Right atrium auricular region (tissue), 2 donors: Measurements from ENCODE around the gene ARHGAP32. TPM values are rescaled to one million over a fixed set of nuclear protein-coding genes. Genes with fewer than 3 reads are reported as not detected.
"Not testable (repeated sequence)": the region's sequence is repeated elsewhere in the genome, so short reads cannot be mapped to it uniquely, and the experiment has no call there.

ENCODE experiments used
- DNase-seq: peaks from one replicate; pipeline ENCODE4 v3.0.0-alpha.2; 2019; ENCODE audit warnings: low spot score
- H3K27ac ChIP-seq, 2 donors: fragments of 200-600 bp; sonication (generic); 1 replicate in 1 of 2; 2 replicates in 1 of 2; pipeline ENCODE4 v1.5.1; 2016 to 2019
- H3K27me3 ChIP-seq, 2 donors: fragments of 200-600 bp; sonication (generic); one replicate each; pipeline versions ENCODE4 v1.5.1 to v1.6.0; 2017 to 2019
- H3K36me3 ChIP-seq: fragments of 200-600 bp; sonication (generic); one replicate; pipeline ENCODE4 v1.5.1; 2016
- H3K4me1 ChIP-seq, 2 donors: fragments of 200-600 bp; sonication (generic); one replicate each; pipeline versions ENCODE4 v1.5.1 to v1.6.0; 2017 to 2019
- H3K4me3 ChIP-seq, 2 donors: fragments of 200-600 bp; sonication (generic); 1 replicate in 1 of 2; 2 replicates in 1 of 2; pipeline ENCODE4 v1.5.1; 2017 to 2019; ENCODE audit warnings: mild to moderate bottlenecking in 1 of 2, moderate library complexity in 1 of 2
- H3K9me3 ChIP-seq, 2 donors: fragments of 200-600 bp; sonication (generic); one replicate each; pipeline ENCODE4 v1.5.1; 2019
- CTCF ChIP-seq, 2 donors: fragments of 200-600 bp; sonication (generic); IDR thresholded peaks; one replicate each; pipeline ENCODE4 v1.5.1; 2019; ENCODE audit warnings: antibody characterized with exemption in 2 of 2
- total RNA-seq, 2 donors: library from RNA; depleted of rRNA; stranded (reverse); fragments of >200 nt; gene quantifications; one replicate each; pipeline ENCODE4 v1.1.0, GENCODE V29; 2016

ARHGAP32 gene
- total RNA-seq, 2 donors from 2014 or later: 5.2 to 10.5 TPM

GRCh38 chr11:129195682-129196081 is 3.6 kb upstream of the ARHGAP32 start:
- no peak for DNase-seq
- Histone ChIP-seq H3K27ac (no peak overlapping the region), H3K9me3 (no peaks in the 10 kb centered on the region), H3K36me3 (no peaks in the 10 kb centered on the region), H3K4me1 (no peaks in the 10 kb centered on the region), H3K27me3 (no peaks in the 10 kb centered on the region), H3K4me3 (no peak overlapping the region)
- no peak for TF ChIP-seq CTCF (IDR thresholded peaks at IDR 0.05)

GRCh38 chr11:129191649-129192048 is 476 bp downstream of the ARHGAP32 start:
- TF ChIP-seq CTCF (IDR thresholded peaks at IDR 0.05): no peak
- no peak for DNase-seq
- Histone ChIP-seq H3K4me1 (no peaks in the 10 kb centered on the region), H3K9me3 (no peaks in the 10 kb centered on the region), H3K4me3 (no peak overlapping the region), H3K36me3 (no peaks in the 10 kb centered on the region), H3K27me3 (no peaks in the 10 kb centered on the region), H3K27ac (no peak overlapping the region)

- no peaks in the 10 kb centered on the region for H3K27me3 ChIP-seq
- no peaks in the 10 kb centered on the region for H3K9me3 ChIP-seq
- no peak overlapping the region for H3K27ac ChIP-seq
- no peaks in the 10 kb centered on the region for H3K4me1 ChIP-seq
- H3K36me3 ChIP-seq: no peaks in the 10 kb centered on the region
- no peak overlapping the region for H3K4me3 ChIP-seq
- no peak for TF ChIP-seq CTCF (IDR thresholded peaks at IDR 0.05)
- no peak for DNase-seq
Observed at GRCh38 chr11:129190087-129190486, 2.0 kb downstream of the ARHGAP32 start.

GRCh38 chr11:129189646-129190045 is 2.5 kb downstream of the ARHGAP32 start:
- H3K27me3 ChIP-seq: no peaks in the 10 kb centered on the region
- no peak overlapping the region for H3K27ac ChIP-seq
- H3K4me1 ChIP-seq: no peaks in the 10 kb centered on the region
- H3K36me3 ChIP-seq: no peaks in the 10 kb centered on the region
- no peak overlapping the region for H3K4me3 ChIP-seq
- no peak for DNase-seq
- no peak for TF ChIP-seq CTCF (IDR thresholded peaks at IDR 0.05)
- no peaks in the 10 kb centered on the region for H3K9me3 ChIP-seq

- DNase-seq, H3K4me3 ChIP-seq, H3K9me3 ChIP-seq, H3K4me1 ChIP-seq, H3K27ac ChIP-seq, H3K36me3 ChIP-seq, H3K27me3 ChIP-seq: not testable (repeated sequence)
Observed at GRCh38 chr11:129185082-129185481, 7.0 kb downstream of the ARHGAP32 start.

GRCh38 chr11:129184581-129184980 is 7.5 kb downstream of the ARHGAP32 start:
- Histone ChIP-seq H3K27me3 (no peaks in the 10 kb centered on the region), H3K9me3 (no peaks in the 10 kb centered on the region), H3K4me1 (no peaks in the 10 kb centered on the region), H3K36me3 (no peaks in the 10 kb centered on the region), H3K4me3 (no peak overlapping the region), H3K27ac (no peak overlapping the region)
- no peak for DNase-seq
- TF ChIP-seq CTCF (IDR thresholded peaks at IDR 0.05): no peak
